HepG2 (cell line): ENCODE measurements around the gene DPP8. TPM values are rescaled to one million over a fixed set of nuclear protein-coding genes. Genes with fewer than 3 reads are reported as not detected.

Experiments
- ATAC-seq: fragments of 200-7000 bp; cut with Tn5 transposase; 3 replicates; pipeline ENCODE4 v1.9.1; 2020; ENCODE audit warnings: mild to moderate bottlenecking, moderate library complexity
- BruUV-seq: library from RNA; stranded (reverse); fragments of 400-500 nt; replicated peaks from 2 replicates; lab custom pipeline; 2021; lab: Mats Ljungman, UMichigan
- CTCF ChIA-PET: fragments of 300-600 bp; formaldehyde crosslinking; extraction: SDS; loops from one replicate; lab custom pipeline; 2021; ENCODE audit warnings: low total read pairs, inconsistent platforms, low intra/inter-chr PET ratio; lab: Yijun Ruan, JAX
- POLR2A ChIA-PET: fragments of 350-600 bp; sonication (Branson Sonifier 250); formaldehyde crosslinking; loops from one replicate; lab custom pipeline; 2020; ENCODE audit warnings: antibody characterized with exemption, inconsistent platforms; lab: Yijun Ruan, JAX
- DNase-seq: peaks from one replicate; pipeline ENCODE4 v3.0.0-alpha.2; 2015; ENCODE audit warnings: low spot score
- FAIRE-seq: peaks from 3 replicates; lab custom pipeline; 2011; peaks lifted over from hg19 to GRCh38; lab: Jason Lieb, UNC
- H2AFZ ChIP-seq: one replicate; pipeline ENCODE4 v1.6.1; 2011; ENCODE audit warnings: low read length, inconsistent platforms
- H3K27ac ChIP-seq: fragments of 300-600 bp; 3 replicates; pipeline ENCODE4 v1.8.0; 2011; ENCODE audit warnings: mixed run types, mild to moderate bottlenecking, mixed read lengths, low read length, inconsistent platforms; ENCODE audit not compliant: insufficient read depth; ENCODE audit errors: extremely low read length
- H3K27me3 ChIP-seq, 2 experiments: fragments of 200-600 bp in 1 of 2; 2 replicates in 1 of 2; 3 replicates in 1 of 2; pipeline versions ENCODE4 v1.6.0 to v1.8.0; 2011; ENCODE audit warnings: low read length in 2 of 2, mild to moderate bottlenecking in 2 of 2, moderate library complexity in 2 of 2, inconsistent platforms in 1 of 2; ENCODE audit not compliant: insufficient read depth in 2 of 2, control insufficient read depth in 1 of 2
- H3K36me3 ChIP-seq, 2 experiments: fragments of 200-600 bp in 1 of 2; replicated peaks in 1 of 2; 2 replicates in 1 of 2; 3 replicates in 1 of 2; pipeline versions ENCODE4 v1.5.1 to v1.8.0; 2011; ENCODE audit warnings: low read length in 2 of 2, inconsistent platforms in 1 of 2; ENCODE audit not compliant: insufficient read depth in 2 of 2, control insufficient read depth in 1 of 2
- H3K4me1 ChIP-seq: 2 replicates; pipeline ENCODE4 v1.5.1; 2012; ENCODE audit warnings: low read length, inconsistent platforms; ENCODE audit not compliant: insufficient read depth
- H3K4me2 ChIP-seq: 2 replicates; pipeline ENCODE4 v1.6.0; 2011; ENCODE audit warnings: low read depth, low read length, inconsistent platforms
- H3K4me3 ChIP-seq, 3 experiments: fragments of 200-600 bp in 1 of 3; sonication (generic), shearing (Covaris generic) in 1 of 3; replicated peaks in 1 of 3; 2 replicates each; pipeline ENCODE4 v1.5.1; 2011 to 2016; ENCODE audit warnings: low read length in 3 of 3, inconsistent platforms in 2 of 3, low read depth in 2 of 3, mild to moderate bottlenecking in 2 of 3, control low read depth in 1 of 3, mixed read lengths in 1 of 3; ENCODE audit not compliant: insufficient read depth in 1 of 3
- H3K79me2 ChIP-seq: one replicate; pipeline ENCODE4 v1.6.1; 2011; ENCODE audit warnings: low read length, inconsistent platforms; ENCODE audit not compliant: insufficient read depth
- H3K9ac ChIP-seq: 2 replicates; pipeline ENCODE4 v1.6.0; 2011; ENCODE audit warnings: mild to moderate bottlenecking, low read depth, low read length, inconsistent platforms; ENCODE audit not compliant: insufficient read depth
- H3K9me3 ChIP-seq: 2 replicates; pipeline ENCODE4 v1.5.1; 2012; ENCODE audit warnings: mild to moderate bottlenecking, low read length
- H4K20me1 ChIP-seq: 2 replicates; pipeline ENCODE4 v1.6.0; 2011; ENCODE audit warnings: inconsistent platforms, mild to moderate bottlenecking, low read length, moderate library complexity; ENCODE audit not compliant: insufficient read depth
- ZBTB38 ChIP-seq: sonication (generic); formaldehyde crosslinking; IDR thresholded peaks from 2 replicates; pipeline ENCODE4 v1.5.1; 2020; ENCODE audit warnings: mild to moderate bottlenecking, missing genetic modification reagents
- ZNF441 ChIP-seq: sonication (generic); formaldehyde crosslinking; IDR thresholded peaks from 2 replicates; pipeline ENCODE4 v1.7.0; 2021; ENCODE audit warnings: missing genetic modification reagents, borderline replicate concordance
- ZNF468 ChIP-seq: sonication (generic); formaldehyde crosslinking; IDR thresholded peaks from 2 replicates; pipeline ENCODE4 v1.8.0; 2022; ENCODE audit warnings: mild to moderate bottlenecking, moderate library complexity, missing genetic modification reagents
- ZNF747 ChIP-seq: sonication (generic); formaldehyde crosslinking; IDR thresholded peaks from 2 replicates; pipeline ENCODE4 v1.8.1; 2023; ENCODE audit warnings: missing genetic modification reagents, mild to moderate bottlenecking, borderline replicate concordance
- WGBS: methylation state at CpG from one replicate; pipeline ENCODE4 v1.1.6; 2017; ENCODE audit warnings: low lambda C conversion rate; 5-methylcytosine and 5-hydroxymethylcytosine counted together
- in situ Hi-C: cut with HindIII; loops from 2 replicates; pipeline ENCODE4 v1.10.0; 2017; ENCODE audit warnings: low pct_unique_long_range_greater_than_20kb; ENCODE audit not compliant: extremely low pct_ligation_motif_present
- intact Hi-C: fragments of 100-400 bp; cut with micrococcal nuclease; formaldehyde crosslinking; loops from one replicate; pipeline ENCODE4 v1.10.0; 2022; ENCODE audit not compliant: unreplicated experiment
- polyA plus RNA-seq, 8 experiments: library from polyadenylated mRNA; depleted of rRNA in 3 of 8; stranded (reverse) in 7 of 8; unstranded in 1 of 8; fragments of >200 nt; fragmentation: Illumina TruSeq in 4 of 8; extraction: Trizol in 4 of 8; gene quantifications; 2 replicates each; pipeline versions ENCODE4 v1.2.1 to v1.2.3, GENCODE V29; 2011 to 2016; ENCODE audit warnings: low read depth in 4 of 8, missing spikeins in 1 of 8, mixed read lengths in 1 of 8; ENCODE audit not compliant: insufficient read depth in 1 of 8
- total RNA-seq, 5 experiments: library from RNA; depleted of rRNA; stranded (reverse); fragments of >200 nt; fragmentation: Illumina TruSeq; extraction: Trizol; gene quantifications; 2 replicates each; pipeline ENCODE4 v1.2.3, GENCODE V29; 2016; ENCODE audit warnings: low read depth in 1 of 5
- TF ChIP-seq, protein P1 (sequence below): sonication (generic); formaldehyde crosslinking; IDR thresholded peaks from 2 replicates; pipeline ENCODE4 v1.4.0; 2020; ENCODE audit warnings: missing genetic modification reagents, borderline replicate concordance
- TF ChIP-seq, protein P2 (sequence below): sonication (generic); formaldehyde crosslinking; IDR thresholded peaks from 2 replicates; pipeline ENCODE4 v1.4.0; 2020; ENCODE audit warnings: missing genetic modification reagents
- TF ChIP-seq, protein P3 (sequence below): sonication (generic); formaldehyde crosslinking; IDR thresholded peaks from 2 replicates; pipeline ENCODE4 v1.4.0; 2020; ENCODE audit warnings: mild to moderate bottlenecking, missing genetic modification reagents
- TF ChIP-seq, protein P4 (sequence below): sonication (generic); formaldehyde crosslinking; IDR thresholded peaks from 2 replicates; pipeline ENCODE4 v1.9.0; 2022; ENCODE audit warnings: missing genetic modification reagents, mild to moderate bottlenecking, borderline replicate concordance

Gene DPP8
- total and polyA plus RNA-seq, 2 of the 13 experiments (the other 11 are each of a cell fraction or from before 2014, with no cell fraction given), result 18.0 to 26.3 TPM

DNA sequence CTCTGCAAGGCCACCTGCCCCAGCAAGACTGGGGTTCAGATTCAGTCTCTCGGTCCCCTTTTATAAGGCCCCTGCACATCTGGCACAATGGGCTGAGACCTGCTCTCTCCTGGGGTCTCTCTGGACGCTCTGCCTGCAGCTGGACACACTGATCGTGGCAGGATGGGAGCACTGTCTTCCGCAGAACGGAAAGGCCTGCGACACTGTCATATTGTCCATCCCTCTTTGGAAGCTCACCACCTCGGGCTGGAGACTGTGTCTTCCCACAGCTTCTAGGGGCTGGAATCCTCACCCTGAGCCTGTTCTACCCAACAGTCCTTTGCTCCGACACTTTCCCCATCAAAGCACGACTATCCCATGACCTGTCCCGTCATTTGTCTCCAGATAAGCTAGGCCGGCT is 83.3 kb downstream of the DPP8 start:
- H3K79me2 ChIP-seq, result no peaks in the 10 kb centered on the region
- BruUV-seq, result no TSS peak
- no peaks in the 10 kb centered on the region for H3K36me3 ChIP-seq
- intact Hi-C loops (loop anchor here (2.0 kb wide), 1 partner anchor 33 kb away; no protein-coding TSS in a partner anchor), in situ Hi-C loops (no loop called here)
- 39% methylated on average over 11 of the region's 11 CpGs for WGBS
- no peaks in the 10 kb centered on the region for H4K20me1 ChIP-seq
- ATAC-seq (no peak), DNase-seq (no peak), FAIRE-seq (no peak)
- peaks cover 0 to 14% of the 10 kb centered on the region in 2 experiments; a peak in 2 of 5 replicates for H3K27me3 ChIP-seq
- H3K9me3 ChIP-seq, result no peaks in the 10 kb centered on the region
- CTCF ChIA-PET, result no interaction called here
- POLR2A ChIA-PET, result no interaction called here
- no peak overlapping the region for H2AFZ ChIP-seq
- H3K4me3 ChIP-seq, result no peak overlapping the region
- no peak overlapping the region for H3K4me2 ChIP-seq
- no peak overlapping the region for H3K9ac ChIP-seq
- H3K4me1 ChIP-seq, result no peaks in the 10 kb centered on the region
- no peak overlapping the region for H3K27ac ChIP-seq
- TF ChIP-seq ZBTB38 (no peak), ZNF441 (CRISPR knock-in tag) (no peak), ZNF747 (CRISPR knock-in tag) (no peak), ZNF468 (CRISPR knock-in tag) (no peak)
- TF ChIP-seq, protein P1, sequence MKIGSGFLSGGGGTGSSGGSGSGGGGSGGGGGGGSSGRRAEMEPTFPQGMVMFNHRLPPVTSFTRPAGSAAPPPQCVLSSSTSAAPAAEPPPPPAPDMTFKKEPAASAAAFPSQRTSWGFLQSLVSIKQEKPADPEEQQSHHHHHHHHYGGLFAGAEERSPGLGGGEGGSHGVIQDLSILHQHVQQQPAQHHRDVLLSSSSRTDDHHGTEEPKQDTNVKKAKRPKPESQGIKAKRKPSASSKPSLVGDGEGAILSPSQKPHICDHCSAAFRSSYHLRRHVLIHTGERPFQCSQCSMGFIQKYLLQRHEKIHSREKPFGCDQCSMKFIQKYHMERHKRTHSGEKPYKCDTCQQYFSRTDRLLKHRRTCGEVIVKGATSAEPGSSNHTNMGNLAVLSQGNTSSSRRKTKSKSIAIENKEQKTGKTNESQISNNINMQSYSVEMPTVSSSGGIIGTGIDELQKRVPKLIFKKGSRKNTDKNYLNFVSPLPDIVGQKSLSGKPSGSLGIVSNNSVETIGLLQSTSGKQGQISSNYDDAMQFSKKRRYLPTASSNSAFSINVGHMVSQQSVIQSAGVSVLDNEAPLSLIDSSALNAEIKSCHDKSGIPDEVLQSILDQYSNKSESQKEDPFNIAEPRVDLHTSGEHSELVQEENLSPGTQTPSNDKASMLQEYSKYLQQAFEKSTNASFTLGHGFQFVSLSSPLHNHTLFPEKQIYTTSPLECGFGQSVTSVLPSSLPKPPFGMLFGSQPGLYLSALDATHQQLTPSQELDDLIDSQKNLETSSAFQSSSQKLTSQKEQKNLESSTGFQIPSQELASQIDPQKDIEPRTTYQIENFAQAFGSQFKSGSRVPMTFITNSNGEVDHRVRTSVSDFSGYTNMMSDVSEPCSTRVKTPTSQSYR (CRISPR knock-in tag), result no peak
- TF ChIP-seq, protein P2, sequence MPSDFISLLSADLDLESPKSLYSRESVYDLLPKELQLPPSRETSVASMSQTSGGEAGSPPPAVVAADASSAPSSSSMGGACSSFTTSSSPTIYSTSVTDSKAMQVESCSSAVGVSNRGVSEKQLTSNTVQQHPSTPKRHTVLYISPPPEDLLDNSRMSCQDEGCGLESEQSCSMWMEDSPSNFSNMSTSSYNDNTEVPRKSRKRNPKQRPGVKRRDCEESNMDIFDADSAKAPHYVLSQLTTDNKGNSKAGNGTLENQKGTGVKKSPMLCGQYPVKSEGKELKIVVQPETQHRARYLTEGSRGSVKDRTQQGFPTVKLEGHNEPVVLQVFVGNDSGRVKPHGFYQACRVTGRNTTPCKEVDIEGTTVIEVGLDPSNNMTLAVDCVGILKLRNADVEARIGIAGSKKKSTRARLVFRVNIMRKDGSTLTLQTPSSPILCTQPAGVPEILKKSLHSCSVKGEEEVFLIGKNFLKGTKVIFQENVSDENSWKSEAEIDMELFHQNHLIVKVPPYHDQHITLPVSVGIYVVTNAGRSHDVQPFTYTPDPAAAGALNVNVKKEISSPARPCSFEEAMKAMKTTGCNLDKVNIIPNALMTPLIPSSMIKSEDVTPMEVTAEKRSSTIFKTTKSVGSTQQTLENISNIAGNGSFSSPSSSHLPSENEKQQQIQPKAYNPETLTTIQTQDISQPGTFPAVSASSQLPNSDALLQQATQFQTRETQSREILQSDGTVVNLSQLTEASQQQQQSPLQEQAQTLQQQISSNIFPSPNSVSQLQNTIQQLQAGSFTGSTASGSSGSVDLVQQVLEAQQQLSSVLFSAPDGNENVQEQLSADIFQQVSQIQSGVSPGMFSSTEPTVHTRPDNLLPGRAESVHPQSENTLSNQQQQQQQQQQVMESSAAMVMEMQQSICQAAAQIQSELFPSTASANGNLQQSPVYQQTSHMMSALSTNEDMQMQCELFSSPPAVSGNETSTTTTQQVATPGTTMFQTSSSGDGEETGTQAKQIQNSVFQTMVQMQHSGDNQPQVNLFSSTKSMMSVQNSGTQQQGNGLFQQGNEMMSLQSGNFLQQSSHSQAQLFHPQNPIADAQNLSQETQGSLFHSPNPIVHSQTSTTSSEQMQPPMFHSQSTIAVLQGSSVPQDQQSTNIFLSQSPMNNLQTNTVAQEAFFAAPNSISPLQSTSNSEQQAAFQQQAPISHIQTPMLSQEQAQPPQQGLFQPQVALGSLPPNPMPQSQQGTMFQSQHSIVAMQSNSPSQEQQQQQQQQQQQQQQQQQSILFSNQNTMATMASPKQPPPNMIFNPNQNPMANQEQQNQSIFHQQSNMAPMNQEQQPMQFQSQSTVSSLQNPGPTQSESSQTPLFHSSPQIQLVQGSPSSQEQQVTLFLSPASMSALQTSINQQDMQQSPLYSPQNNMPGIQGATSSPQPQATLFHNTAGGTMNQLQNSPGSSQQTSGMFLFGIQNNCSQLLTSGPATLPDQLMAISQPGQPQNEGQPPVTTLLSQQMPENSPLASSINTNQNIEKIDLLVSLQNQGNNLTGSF (CRISPR knock-in tag), result no peak
- TF ChIP-seq, protein P3, sequence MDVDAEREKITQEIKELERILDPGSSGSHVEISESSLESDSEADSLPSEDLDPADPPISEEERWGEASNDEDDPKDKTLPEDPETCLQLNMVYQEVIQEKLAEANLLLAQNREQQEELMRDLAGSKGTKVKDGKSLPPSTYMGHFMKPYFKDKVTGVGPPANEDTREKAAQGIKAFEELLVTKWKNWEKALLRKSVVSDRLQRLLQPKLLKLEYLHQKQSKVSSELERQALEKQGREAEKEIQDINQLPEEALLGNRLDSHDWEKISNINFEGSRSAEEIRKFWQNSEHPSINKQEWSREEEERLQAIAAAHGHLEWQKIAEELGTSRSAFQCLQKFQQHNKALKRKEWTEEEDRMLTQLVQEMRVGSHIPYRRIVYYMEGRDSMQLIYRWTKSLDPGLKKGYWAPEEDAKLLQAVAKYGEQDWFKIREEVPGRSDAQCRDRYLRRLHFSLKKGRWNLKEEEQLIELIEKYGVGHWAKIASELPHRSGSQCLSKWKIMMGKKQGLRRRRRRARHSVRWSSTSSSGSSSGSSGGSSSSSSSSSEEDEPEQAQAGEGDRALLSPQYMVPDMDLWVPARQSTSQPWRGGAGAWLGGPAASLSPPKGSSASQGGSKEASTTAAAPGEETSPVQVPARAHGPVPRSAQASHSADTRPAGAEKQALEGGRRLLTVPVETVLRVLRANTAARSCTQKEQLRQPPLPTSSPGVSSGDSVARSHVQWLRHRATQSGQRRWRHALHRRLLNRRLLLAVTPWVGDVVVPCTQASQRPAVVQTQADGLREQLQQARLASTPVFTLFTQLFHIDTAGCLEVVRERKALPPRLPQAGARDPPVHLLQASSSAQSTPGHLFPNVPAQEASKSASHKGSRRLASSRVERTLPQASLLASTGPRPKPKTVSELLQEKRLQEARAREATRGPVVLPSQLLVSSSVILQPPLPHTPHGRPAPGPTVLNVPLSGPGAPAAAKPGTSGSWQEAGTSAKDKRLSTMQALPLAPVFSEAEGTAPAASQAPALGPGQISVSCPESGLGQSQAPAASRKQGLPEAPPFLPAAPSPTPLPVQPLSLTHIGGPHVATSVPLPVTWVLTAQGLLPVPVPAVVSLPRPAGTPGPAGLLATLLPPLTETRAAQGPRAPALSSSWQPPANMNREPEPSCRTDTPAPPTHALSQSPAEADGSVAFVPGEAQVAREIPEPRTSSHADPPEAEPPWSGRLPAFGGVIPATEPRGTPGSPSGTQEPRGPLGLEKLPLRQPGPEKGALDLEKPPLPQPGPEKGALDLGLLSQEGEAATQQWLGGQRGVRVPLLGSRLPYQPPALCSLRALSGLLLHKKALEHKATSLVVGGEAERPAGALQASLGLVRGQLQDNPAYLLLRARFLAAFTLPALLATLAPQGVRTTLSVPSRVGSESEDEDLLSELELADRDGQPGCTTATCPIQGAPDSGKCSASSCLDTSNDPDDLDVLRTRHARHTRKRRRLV (CRISPR knock-in tag), result no peak
- TF ChIP-seq, protein P4, sequence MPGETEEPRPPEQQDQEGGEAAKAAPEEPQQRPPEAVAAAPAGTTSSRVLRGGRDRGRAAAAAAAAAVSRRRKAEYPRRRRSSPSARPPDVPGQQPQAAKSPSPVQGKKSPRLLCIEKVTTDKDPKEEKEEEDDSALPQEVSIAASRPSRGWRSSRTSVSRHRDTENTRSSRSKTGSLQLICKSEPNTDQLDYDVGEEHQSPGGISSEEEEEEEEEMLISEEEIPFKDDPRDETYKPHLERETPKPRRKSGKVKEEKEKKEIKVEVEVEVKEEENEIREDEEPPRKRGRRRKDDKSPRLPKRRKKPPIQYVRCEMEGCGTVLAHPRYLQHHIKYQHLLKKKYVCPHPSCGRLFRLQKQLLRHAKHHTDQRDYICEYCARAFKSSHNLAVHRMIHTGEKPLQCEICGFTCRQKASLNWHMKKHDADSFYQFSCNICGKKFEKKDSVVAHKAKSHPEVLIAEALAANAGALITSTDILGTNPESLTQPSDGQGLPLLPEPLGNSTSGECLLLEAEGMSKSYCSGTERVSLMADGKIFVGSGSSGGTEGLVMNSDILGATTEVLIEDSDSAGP (CRISPR knock-in tag), result no peak
